ENCODE data around the gene BRMS1L. TPM values are rescaled to one million over a fixed set of nuclear protein-coding genes. Genes with fewer than 3 reads are reported as not detected.

Gene BRMS1L
- total and polyA plus RNA-seq, 2 donors from 2014 or later = 7.3 to 9.0 TPM

- DNase-seq (no peak), FAIRE-seq (no peak)
- Histone ChIP-seq H3K4me3 (ENCODE audit: low read length in 3 of 3) (no peak overlapping the region), H3K27ac (ENCODE audit: low read depth in 2 of 2, low read length in 2 of 2) (no peak overlapping the region), H3K9me3 (ENCODE audit: control insufficient read depth in 2 of 3, insufficient read depth in 1 of 3, low read length in 3 of 3) (no peaks in the 10 kb centered on the region), H3K4me1 (ENCODE audit: control insufficient read depth in 2 of 3, insufficient read depth in 2 of 3, low read depth in 1 of 3, low read length in 3 of 3) (no peaks in the 10 kb centered on the region), H3K9ac (ENCODE audit: low read length in 3 of 3) (no peak overlapping the region), H3K27me3 (ENCODE audit: control insufficient read depth, insufficient read depth, low read length) (no peaks in the 10 kb centered on the region), H3K36me3 (ENCODE audit: control insufficient read depth in 2 of 3, insufficient read depth in 3 of 3, low read length in 3 of 3) (no peaks in the 10 kb centered on the region)
- intact Hi-C loops (cut with DNase I) = no loop called here
- no peak for TF ChIP-seq CTCF (IDR thresholded peaks at IDR 0.05; ENCODE audit: borderline replicate concordance, extremely low read depth, insufficient read depth)
Measured at GRCh38 chr14:35779368-35779767, 46.8 kb upstream of the BRMS1L start.

DNA sequence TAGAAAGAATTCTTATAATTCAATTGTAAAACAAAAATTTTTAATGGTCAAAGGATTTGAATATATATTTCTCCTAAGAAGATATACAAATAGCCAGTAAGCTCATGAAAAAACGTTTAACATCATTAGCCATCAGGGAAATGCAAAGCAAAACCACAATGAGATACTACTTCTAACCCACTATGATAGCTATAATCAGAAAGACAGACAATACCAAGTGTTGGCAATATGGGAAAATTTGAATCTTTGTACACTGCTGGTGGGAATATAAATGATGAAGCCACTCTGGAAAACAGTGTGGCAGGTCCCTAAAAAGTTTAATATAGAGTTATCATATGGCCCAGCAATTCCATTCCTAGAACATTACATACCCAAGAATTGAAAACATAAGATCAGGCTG is 42.4 kb upstream of the BRMS1L start:
- no peak for FAIRE-seq
- Histone ChIP-seq H3K27ac (ENCODE audit: low read depth in 2 of 2, low read length in 2 of 2) (no peak overlapping the region), H3K4me1 (ENCODE audit: control insufficient read depth in 2 of 3, insufficient read depth in 2 of 3, low read depth in 1 of 3, low read length in 3 of 3) (no peaks in the 10 kb centered on the region), H3K4me3 (ENCODE audit: low read length in 3 of 3) (no peak overlapping the region), H3K9ac (ENCODE audit: low read length in 3 of 3) (no peak overlapping the region), H3K27me3 (ENCODE audit: control insufficient read depth, insufficient read depth, low read length) (no peaks in the 10 kb centered on the region), H3K9me3 (ENCODE audit: control insufficient read depth in 2 of 3, insufficient read depth in 1 of 3, low read length in 3 of 3) (no peaks in the 10 kb centered on the region), H3K36me3 (ENCODE audit: control insufficient read depth in 2 of 3, insufficient read depth in 3 of 3, low read length in 3 of 3) (no peaks in the 10 kb centered on the region)
- no peak for TF ChIP-seq CTCF (IDR thresholded peaks at IDR 0.05; ENCODE audit: borderline replicate concordance, extremely low read depth, insufficient read depth)
- DNase-seq = no peak
- intact Hi-C loops (cut with DNase I) = no loop called here

DNA sequence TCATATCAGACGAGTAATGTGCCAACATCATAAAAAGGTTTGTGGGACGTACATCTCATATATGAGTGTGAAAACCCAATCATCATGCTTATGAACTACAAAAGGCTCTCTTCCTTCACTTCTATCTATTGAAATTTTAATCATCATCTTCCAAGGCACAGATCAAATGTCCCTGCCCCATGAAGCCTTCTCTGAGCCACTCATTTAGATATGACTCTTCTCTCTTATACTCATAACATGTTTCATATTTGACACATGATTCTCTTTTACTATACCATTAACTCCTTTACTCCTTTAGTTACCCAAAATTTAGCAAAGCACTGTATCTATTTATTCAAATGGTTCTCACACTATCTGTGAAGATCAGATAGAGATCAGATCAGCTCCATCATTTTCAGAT is 39.3 kb upstream of the BRMS1L start:
- H3K9me3 ChIP-seq (ENCODE audit: control insufficient read depth in 2 of 3, insufficient read depth in 1 of 3, low read length in 3 of 3) = no peaks in the 10 kb centered on the region
- FAIRE-seq (no peak), DNase-seq (no peak)
- no peak for TF ChIP-seq CTCF (IDR thresholded peaks at IDR 0.05; ENCODE audit: borderline replicate concordance, extremely low read depth, insufficient read depth)
- H3K27ac ChIP-seq (ENCODE audit: low read depth in 2 of 2, low read length in 2 of 2) = no peak overlapping the region
- H3K4me1 ChIP-seq (ENCODE audit: control insufficient read depth in 2 of 3, insufficient read depth in 2 of 3, low read depth in 1 of 3, low read length in 3 of 3) = no peaks in the 10 kb centered on the region
- H3K9ac ChIP-seq (ENCODE audit: low read length in 3 of 3) = no peak overlapping the region
- no peaks in the 10 kb centered on the region for H3K27me3 ChIP-seq (ENCODE audit: control insufficient read depth, insufficient read depth, low read length)
- H3K4me3 ChIP-seq (ENCODE audit: low read length in 3 of 3) = no peak overlapping the region
- no peaks in the 10 kb centered on the region for H3K36me3 ChIP-seq (ENCODE audit: control insufficient read depth in 2 of 3, insufficient read depth in 3 of 3, low read length in 3 of 3)
- intact Hi-C loops (cut with DNase I) = no loop called here

GRCh38 chr14:35789651-35790050 is 36.5 kb upstream of the BRMS1L start:
- Histone ChIP-seq H3K4me1 (ENCODE audit: control insufficient read depth in 2 of 3, insufficient read depth in 2 of 3, low read depth in 1 of 3, low read length in 3 of 3) (no peaks in the 10 kb centered on the region), H3K4me3 (ENCODE audit: low read length in 3 of 3) (no peak overlapping the region), H3K9ac (ENCODE audit: low read length in 3 of 3) (no peak overlapping the region), H3K9me3 (ENCODE audit: control insufficient read depth in 2 of 3, insufficient read depth in 1 of 3, low read length in 3 of 3) (no peaks in the 10 kb centered on the region), H3K36me3 (ENCODE audit: control insufficient read depth in 2 of 3, insufficient read depth in 3 of 3, low read length in 3 of 3) (no peaks in the 10 kb centered on the region), H3K27me3 (ENCODE audit: control insufficient read depth, insufficient read depth, low read length) (no peaks in the 10 kb centered on the region), H3K27ac (ENCODE audit: low read depth in 2 of 2, low read length in 2 of 2) (no peak overlapping the region)
- FAIRE-seq (no peak), DNase-seq (no peak)
- TF ChIP-seq CTCF (IDR thresholded peaks at IDR 0.05; ENCODE audit: borderline replicate concordance, extremely low read depth, insufficient read depth) = no peak
- intact Hi-C loops (cut with DNase I) = no loop called here

Data from kidney (tissue), 14 donors.